DOHH2 (cell line): ENCODE data around the gene ALDH1L1.

Experiments used
- H3F3A ChIP-seq: fragments of 200-600 bp; sonication (generic), shearing (Covaris generic); 2 replicates; pipeline ENCODE4 v1.6.0; 2016; ENCODE audit warnings: antibody characterized with exemption, mild to moderate bottlenecking; ENCODE audit not compliant: control insufficient read depth, insufficient read depth
- H3K27ac ChIP-seq: fragments of 200-600 bp; sonication (generic); 2 replicates; pipeline ENCODE4 v1.5.1; 2014; ENCODE audit warnings: low read depth, mild to moderate bottlenecking, low read length, moderate library complexity
- H3K27me3 ChIP-seq: fragments of 200-600 bp; sonication (generic); 2 replicates; pipeline ENCODE4 v1.6.1; 2014; ENCODE audit warnings: mild to moderate bottlenecking, low read length, mixed read lengths; ENCODE audit not compliant: control insufficient read depth
- H3K36me3 ChIP-seq: fragments of 200-600 bp; sonication (generic); 2 replicates; pipeline ENCODE4 v1.6.1; 2014; ENCODE audit warnings: mild to moderate bottlenecking, low read length, moderate library complexity, mixed read lengths; ENCODE audit not compliant: control insufficient read depth
- H3K4me1 ChIP-seq: fragments of 200-600 bp; sonication (generic); 2 replicates; pipeline ENCODE4 v1.6.1; 2014; ENCODE audit warnings: mild to moderate bottlenecking, low read length, mixed read lengths; ENCODE audit not compliant: control insufficient read depth
- H3K4me2 ChIP-seq: fragments of 200-600 bp; sonication (generic); 2 replicates; pipeline ENCODE4 v1.6.0; 2014; ENCODE audit warnings: mild to moderate bottlenecking, low read length, moderate library complexity
- H3K4me3 ChIP-seq: fragments of 200-600 bp; sonication (generic); 2 replicates; pipeline ENCODE4 v1.5.1; 2014; ENCODE audit warnings: mild to moderate bottlenecking, low read length, mixed read lengths
- H3K79me2 ChIP-seq: fragments of 200-600 bp; sonication (generic); 2 replicates; pipeline ENCODE4 v1.6.1; 2014; ENCODE audit warnings: mild to moderate bottlenecking, low read length, mixed read lengths; ENCODE audit not compliant: control insufficient read depth
- H3K9me2 ChIP-seq: fragments of 200-600 bp; sonication (generic); replicated peaks from 2 replicates; pipeline ENCODE4 v1.6.1; 2014; ENCODE audit warnings: mild to moderate bottlenecking, low read length, mixed read lengths; ENCODE audit not compliant: control insufficient read depth
- H3K9me3 ChIP-seq: fragments of 200-600 bp; sonication (generic); 2 replicates; pipeline ENCODE4 v1.6.1; 2014; ENCODE audit warnings: antibody characterized with exemption, low read length, mixed read lengths; ENCODE audit not compliant: control insufficient read depth, insufficient read depth
- H4K20me1 ChIP-seq: fragments of 200-600 bp; sonication (generic); 2 replicates; pipeline ENCODE4 v1.6.0; 2014; ENCODE audit warnings: low read depth, mild to moderate bottlenecking, antibody characterized with exemption, low read length, moderate library complexity; ENCODE audit not compliant: control insufficient read depth, insufficient read depth
- CTCF ChIP-seq: fragments of 200-600 bp; sonication (generic); IDR thresholded peaks from one replicate; pipeline ENCODE4 v1.5.1; 2014; ENCODE audit warnings: antibody characterized with exemption, mild to moderate bottlenecking, low read depth, low read length; ENCODE audit not compliant: poor library complexity, severe bottlenecking
- EZH2phosphoT487 ChIP-seq: fragments of 200-600 bp; sonication (generic); IDR thresholded peaks from 2 replicates; pipeline ENCODE4 v1.6.1; 2017; ENCODE audit warnings: borderline replicate concordance, mild to moderate bottlenecking, antibody characterized with exemption, low read length, moderate library complexity, mixed read lengths

Gene ALDH1L1

GRCh38 chr3:126065876-126066275 lies 114.5 kb downstream of the ALDH1L1 start:
- peaks cover 4% of the 10 kb centered on the region; the same call in 1 of the 2 replicates for H3K4me1 ChIP-seq
- no peaks in the 10 kb centered on the region for H3F3A ChIP-seq
- H3K9me3 ChIP-seq = no peaks in the 10 kb centered on the region
- no peak overlapping the region for H3K4me2 ChIP-seq
- no peaks in the 10 kb centered on the region for H3K36me3 ChIP-seq
- no peaks in the 10 kb centered on the region for H3K27me3 ChIP-seq
- TF ChIP-seq CTCF = no peak
- no peak for TF ChIP-seq EZH2phosphoT487
- no peaks in the 10 kb centered on the region for H3K79me2 ChIP-seq
- H3K27ac ChIP-seq = no peak overlapping the region
- no peaks in the 10 kb centered on the region for H3K9me2 ChIP-seq
- no peak overlapping the region for H3K4me3 ChIP-seq
- H4K20me1 ChIP-seq = no peaks in the 10 kb centered on the region

DNA sequence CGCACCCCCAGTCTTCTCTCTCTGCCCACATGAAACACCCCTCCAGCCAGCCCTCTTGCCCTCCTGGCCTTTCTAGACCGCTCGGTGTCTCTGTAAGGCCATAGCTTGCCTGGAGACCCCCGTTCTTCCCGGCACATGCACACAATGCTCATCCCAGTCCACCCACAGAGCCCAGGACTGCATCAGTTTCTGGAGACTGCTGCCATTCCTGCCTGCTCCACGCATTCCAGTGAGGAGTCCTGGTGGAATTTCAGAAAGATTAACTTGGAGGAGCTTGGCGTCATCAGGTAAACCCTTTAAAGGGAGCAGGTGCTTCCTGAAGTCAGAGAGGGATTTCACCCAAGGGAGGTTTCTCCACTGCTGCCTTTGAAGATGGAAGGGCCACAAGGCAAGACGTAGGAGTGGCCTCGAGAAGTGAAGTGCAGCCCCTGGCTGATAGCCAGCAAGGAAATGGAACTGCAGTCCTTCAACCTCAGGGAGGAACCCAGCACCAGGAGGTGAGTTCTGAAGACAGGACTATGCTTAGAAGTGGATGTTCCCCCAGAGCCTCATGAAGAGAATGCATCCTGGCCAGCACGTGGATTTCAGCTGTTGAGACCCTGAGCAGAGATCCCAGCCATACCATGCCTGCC lies 115.6 kb downstream of the ALDH1L1 start:
- Histone ChIP-seq H3K27ac (no peak overlapping the region), H3K27me3 (no peaks in the 10 kb centered on the region), H3K4me1 (peaks cover 4% of the 10 kb centered on the region; the same call in 1 of the 2 replicates), H3K79me2 (no peaks in the 10 kb centered on the region), H3K9me2 (no peaks in the 10 kb centered on the region), H3F3A (no peaks in the 10 kb centered on the region), H4K20me1 (no peaks in the 10 kb centered on the region), H3K36me3 (no peaks in the 10 kb centered on the region), H3K4me3 (no peak overlapping the region), H3K9me3 (no peaks in the 10 kb centered on the region), H3K4me2 (no peak overlapping the region)
- TF ChIP-seq EZH2phosphoT487 = no peak
- no peak for TF ChIP-seq CTCF

DNA sequence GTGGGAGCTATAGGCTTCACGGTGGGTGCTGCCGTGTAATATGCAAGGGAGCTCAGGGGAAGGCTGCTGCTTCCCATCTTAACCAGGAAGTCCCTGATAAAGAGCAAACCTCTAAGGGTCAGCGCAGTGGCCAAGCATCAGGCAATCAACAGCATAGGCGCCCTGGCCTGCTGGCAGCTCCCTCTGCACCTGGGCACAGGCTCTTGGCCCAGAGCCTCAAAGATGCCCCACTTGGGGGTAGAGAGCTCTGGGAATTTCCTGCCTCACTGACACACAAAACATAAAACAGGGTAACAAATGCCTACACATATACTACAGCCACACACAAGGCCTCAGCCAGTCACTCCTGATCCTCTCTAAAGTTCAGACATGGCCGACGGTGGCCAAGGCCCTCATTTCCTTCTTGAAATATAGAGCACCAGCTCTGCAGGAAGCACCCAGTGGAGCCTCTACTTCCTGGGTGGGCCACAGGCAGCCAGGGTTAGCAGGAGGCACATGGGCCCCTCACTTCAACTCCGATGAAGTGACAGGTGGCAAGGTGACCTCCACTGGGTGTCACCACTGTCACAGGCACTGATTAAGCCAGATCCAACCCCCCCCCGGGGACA lies 116.9 kb downstream of the ALDH1L1 start:
- TF ChIP-seq CTCF (no peak), EZH2phosphoT487 (no peak)
- H3K79me2 ChIP-seq = no peaks in the 10 kb centered on the region
- no peaks in the 10 kb centered on the region for H3K36me3 ChIP-seq
- H3K27ac ChIP-seq = no peak overlapping the region
- H3K9me2 ChIP-seq = no peaks in the 10 kb centered on the region
- H3K9me3 ChIP-seq = no peaks in the 10 kb centered on the region
- no peaks in the 10 kb centered on the region for H3K27me3 ChIP-seq
- H3K4me3 ChIP-seq = no peak overlapping the region
- H3K4me1 ChIP-seq = peaks cover 4% of the 10 kb centered on the region; the same call in 1 of the 2 replicates
- no peaks in the 10 kb centered on the region for H4K20me1 ChIP-seq
- no peaks in the 10 kb centered on the region for H3F3A ChIP-seq
- no peak overlapping the region for H3K4me2 ChIP-seq
